HG02759 (cell line): ENCODE data around the gene PRKG1.
A peak's percentile ranks its signal among the peaks of the same experiment; 100 is the strongest.
"Not testable (repeated sequence)": the region's sequence is repeated elsewhere in the genome, so short reads cannot be mapped to it uniquely, and the experiment has no call there.

Experiments
- ATAC-seq: cut with Tn5 transposase; IDR thresholded peaks from one replicate; pipeline ENCODE4 v1.9.1; 2021; ENCODE audit warnings: mild to moderate bottlenecking, moderate library complexity; ENCODE audit not compliant: unreplicated experiment

Gene PRKG1

GRCh38 chr10:51367127-51367526 lies 292.8 kb downstream of the PRKG1 start:
- ATAC-seq = no peak

DNA sequence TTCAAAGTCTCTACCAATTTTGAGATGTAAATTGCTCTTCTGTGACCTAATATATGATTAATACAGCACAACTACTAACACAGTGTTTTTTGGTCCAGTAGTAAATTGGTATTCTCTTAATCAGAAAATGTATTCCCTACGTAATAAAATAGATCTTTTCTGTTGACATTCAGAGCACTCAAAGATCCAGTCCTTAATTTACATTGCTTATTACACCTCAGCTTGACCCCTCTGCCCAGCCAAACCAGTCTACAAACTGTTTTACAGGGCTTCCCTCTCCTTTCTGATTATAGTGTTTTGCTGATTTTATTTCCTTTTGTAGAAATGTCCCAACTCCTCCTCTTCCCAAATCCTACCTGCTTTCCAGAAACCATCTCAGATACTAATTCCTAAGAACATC lies 293.4 kb downstream of the PRKG1 start:
- no peak for ATAC-seq

- no peak for ATAC-seq
Measured at GRCh38 chr10:51368943-51369342, 294.7 kb downstream of the PRKG1 start.

DNA sequence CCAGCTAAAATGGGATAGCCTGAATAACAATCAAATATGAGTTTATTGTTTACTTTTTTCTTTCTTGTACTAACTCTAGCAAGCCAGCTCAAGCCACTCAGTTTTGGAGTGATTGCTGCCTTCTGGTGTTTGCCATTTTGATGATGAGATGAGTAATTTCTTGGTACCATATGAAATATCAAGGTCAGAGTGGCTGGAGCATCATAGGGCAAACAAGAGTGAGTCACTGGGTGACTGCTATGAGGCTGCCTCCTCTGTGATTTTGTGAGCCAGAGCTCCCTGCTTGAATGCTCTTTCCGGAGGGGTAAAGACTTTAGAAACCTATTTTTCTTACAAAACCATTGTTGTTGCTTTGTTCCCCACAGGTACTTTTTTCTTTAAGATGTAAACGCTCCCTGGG lies 295.6 kb downstream of the PRKG1 start:
- no peak for ATAC-seq

- ATAC-seq = no peak
Measured at GRCh38 chr10:51371743-51372142, 297.5 kb downstream of the PRKG1 start.

DNA sequence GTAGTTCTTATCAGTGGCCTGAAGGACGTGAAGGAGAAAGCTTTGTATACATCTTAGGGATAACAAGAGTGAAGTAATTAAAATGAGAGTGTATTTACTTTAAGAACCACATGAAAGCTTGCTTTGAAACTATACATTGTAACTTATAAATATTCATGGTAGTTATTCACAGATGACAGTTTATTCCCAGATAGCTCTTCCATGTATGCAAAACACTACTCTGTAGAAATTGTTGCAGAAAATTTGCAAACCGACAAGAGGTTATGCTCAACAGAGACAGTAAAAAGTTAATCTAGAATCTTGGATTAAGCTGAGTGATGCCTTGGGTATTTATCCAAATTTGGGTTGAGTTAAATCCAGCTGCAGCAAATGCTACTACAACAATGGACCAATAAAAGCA lies 301.5 kb downstream of the PRKG1 start:
- no peak for ATAC-seq

- ATAC-seq = no peak
Measured at GRCh38 chr10:51377070-51377931, 303.0 kb downstream of the PRKG1 start.

GRCh38 chr10:51377932-51378599 lies 303.8 kb downstream of the PRKG1 start:
- ATAC-seq = no peak

- ATAC-seq = no peak
Measured at GRCh38 chr10:51382181-51382580, 307.9 kb downstream of the PRKG1 start.

GRCh38 chr10:51384971-51385370 lies 310.7 kb downstream of the PRKG1 start:
- no peak for ATAC-seq

DNA sequence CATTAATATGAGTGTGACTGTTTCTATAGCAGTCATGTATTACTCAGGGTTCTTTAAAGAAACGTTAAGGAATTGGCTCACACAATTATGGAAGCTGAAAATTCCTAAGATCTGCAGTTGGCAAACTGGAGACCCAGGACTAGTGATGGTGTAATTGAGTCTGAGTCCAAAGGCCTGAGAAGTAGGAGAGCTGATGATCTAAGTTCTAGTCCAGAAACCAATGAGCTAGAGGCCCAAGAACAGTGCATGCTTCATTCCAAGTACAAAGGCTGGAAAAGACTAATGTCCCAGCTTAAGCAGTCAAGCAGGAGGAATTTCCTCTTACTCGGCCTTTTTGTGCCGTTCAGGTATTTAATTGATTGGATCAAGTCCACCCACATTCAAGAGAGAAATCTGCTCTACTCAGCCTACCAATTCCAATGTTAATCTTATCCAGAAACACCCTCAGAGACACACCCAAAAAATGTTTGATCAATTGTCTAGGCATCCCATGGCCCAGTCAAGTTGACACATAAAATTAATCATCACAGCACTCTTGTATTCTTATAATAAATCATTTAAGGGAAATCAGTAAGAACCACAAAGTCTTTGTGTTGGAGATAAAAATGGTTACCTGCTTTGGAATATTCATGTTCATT lies 312.1 kb downstream of the PRKG1 start:
- ATAC-seq = no peak

- peak; percentile 93 for ATAC-seq
Measured at GRCh38 chr10:51389415-51390321, 315.4 kb downstream of the PRKG1 start.

DNA sequence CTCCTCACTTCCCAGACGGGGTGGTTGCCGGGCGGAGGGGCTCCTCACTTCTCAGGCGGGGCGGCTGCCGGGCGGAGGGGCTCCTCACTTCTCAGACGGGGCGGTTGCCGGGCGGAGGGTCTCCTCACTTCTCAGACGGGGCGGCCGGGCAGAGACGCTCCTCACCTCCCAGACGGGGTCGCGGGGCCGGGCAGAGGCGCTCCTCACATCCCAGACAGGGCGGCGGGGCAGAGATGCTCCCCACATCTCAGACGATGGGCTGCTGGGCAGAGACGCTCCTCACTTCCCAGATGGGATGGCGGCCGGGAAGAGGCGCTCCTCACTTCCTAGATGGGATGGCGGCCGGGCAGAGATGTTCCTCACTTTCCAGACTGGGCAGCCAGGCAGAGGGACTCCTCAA lies 318.7 kb downstream of the PRKG1 start:
- ATAC-seq = not testable (repeated sequence)

DNA sequence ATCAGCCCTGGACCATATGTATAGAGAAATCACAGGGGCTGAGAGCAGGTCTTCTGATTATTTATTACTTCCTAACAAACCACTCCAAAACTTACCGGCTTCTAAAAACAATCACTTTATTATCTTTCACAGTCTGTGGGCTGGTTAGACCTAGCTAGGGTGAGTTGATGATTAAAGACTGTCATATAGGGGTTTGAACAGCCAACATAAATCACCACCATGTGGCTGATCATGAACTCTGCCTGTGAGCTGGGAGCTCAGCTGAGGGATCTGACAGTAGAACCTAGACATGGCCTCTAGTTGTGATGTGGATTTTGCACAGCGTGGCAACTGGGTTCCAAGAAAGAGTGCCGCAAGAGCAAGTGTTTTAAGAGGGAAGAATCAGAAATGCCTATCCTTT lies 319.8 kb downstream of the PRKG1 start:
- ATAC-seq = no peak

GRCh38 chr10:51397244-51397643 lies 323.0 kb downstream of the PRKG1 start:
- no peak for ATAC-seq

- no peak for ATAC-seq
Measured at GRCh38 chr10:51397695-51398094, 323.4 kb downstream of the PRKG1 start.

DNA sequence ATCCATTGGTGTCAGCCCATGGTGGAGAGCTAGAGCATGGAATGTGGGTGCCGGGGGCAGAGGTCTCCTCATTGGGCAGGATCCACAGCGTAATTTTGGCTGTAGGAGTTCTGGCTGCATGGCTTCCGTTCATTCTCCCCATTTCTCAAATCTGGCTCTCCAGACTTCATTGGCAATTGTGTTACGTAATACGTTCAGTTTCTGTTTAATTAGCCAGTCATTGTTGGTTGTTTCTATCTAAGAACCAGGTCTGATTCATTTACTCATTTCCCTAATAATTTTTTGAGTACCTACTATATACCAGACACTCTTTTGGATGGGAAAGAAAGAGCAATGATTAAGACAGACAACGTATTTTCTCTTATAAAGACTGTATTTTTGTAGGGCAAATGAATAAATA lies 325.6 kb downstream of the PRKG1 start:
- no peak for ATAC-seq

- no peak for ATAC-seq
Measured at GRCh38 chr10:51400392-51401096, 326.3 kb downstream of the PRKG1 start.

- no peak for ATAC-seq
Measured at GRCh38 chr10:51403521-51403920, 329.2 kb downstream of the PRKG1 start.
